Sciatic nerve (tissue), 2 donors: ENCODE results near the gene ABCG2. TPM values are rescaled to one million over a fixed set of nuclear protein-coding genes. Genes with fewer than 3 reads are reported as not detected.
"Not testable (repeated sequence)": the region's sequence is repeated elsewhere in the genome, so short reads cannot be mapped to it uniquely, and the experiment has no call there.

ENCODE experiments used
- ATAC-seq: fragments of 200-7000 bp; cut with Tn5 transposase; one replicate; pipeline ENCODE4 v1.9.1; 2020; ENCODE audit warnings: mild to moderate bottlenecking, moderate library complexity
- DNase-seq: peaks from one replicate; pipeline ENCODE4 v3.0.0-alpha.2; 2020; ENCODE audit warnings: low spot score
- intact Hi-C: fragments of 100-400 bp; cut with DNase I; formaldehyde crosslinking; loops from one replicate; pipeline ENCODE4 v1.14.2; 2022
- total RNA-seq: library from RNA; stranded (reverse); fragmentation: NEBNext Ultra II Directional; extraction: Animal tissue kit (Norgen Biotek cat#: 25700); gene quantifications from one replicate; pipeline ENCODE4 v1.2.1, GENCODE V29; 2021
- donor health status: DM: no; HTN: no; CAD: no.
- donor health status: DM: no; HTN: no; CAD: no.

ABCG2 gene
- total RNA-seq, 1 donor from 2014 or later, result 3.6 TPM

DNA sequence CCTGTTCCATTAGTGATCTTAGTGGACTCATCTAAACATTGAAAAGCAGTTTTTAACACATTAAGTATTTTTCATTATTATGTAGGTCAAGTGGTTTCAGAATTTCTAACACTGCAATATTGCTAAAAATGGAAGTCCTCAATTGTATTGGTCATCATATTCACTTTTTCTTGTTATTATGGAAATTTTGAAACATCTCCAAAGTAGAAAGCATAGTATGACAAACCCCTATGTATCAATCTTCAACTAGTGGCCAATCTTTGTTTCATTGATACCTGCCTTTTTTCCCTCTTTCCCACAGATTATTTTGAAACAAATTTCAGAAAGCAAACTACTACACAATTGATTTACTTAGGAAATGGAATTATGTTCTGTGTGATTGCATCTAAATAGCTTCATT is 14.5 kb upstream of the ABCG2 start:
- ATAC-seq (no peak), DNase-seq (no peak)
- intact Hi-C loops, result no loop called here

- ATAC-seq (no peak), DNase-seq (no peak)
- intact Hi-C loops, result no loop called here
Observed at GRCh38 chr4:88171206-88171605, 12.8 kb upstream of the ABCG2 start.

- no peak for DNase-seq
- intact Hi-C loops, result no loop called here
- ATAC-seq, result no peak
Observed at GRCh38 chr4:88169298-88169697, 10.9 kb upstream of the ABCG2 start.

DNA sequence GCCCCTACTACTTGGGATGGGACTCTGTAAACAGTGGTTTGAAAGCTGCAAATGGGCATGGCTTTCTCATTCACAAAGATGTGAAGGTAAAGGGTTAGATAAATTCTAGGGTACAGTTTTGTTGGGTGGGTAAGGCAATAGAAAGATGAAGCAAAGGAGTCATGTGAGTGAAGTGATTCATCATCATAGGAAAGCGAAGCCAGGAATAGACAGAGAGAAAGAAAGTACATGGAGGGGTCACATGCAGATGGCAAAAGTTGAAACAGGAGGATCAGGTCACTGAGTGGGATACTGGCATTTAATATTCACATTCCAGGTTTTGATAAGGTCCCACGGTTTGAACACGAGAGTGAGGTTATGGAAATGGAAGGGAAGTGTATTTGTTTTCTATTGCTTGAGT is 8.2 kb upstream of the ABCG2 start:
- intact Hi-C loops, result no loop called here
- ATAC-seq (peak; percentile 64), DNase-seq (no peak)

GRCh38 chr4:88163336-88163735 is 4.9 kb upstream of the ABCG2 start:
- intact Hi-C loops, result no loop called here
- no peak for DNase-seq
- peak; percentile 42 for ATAC-seq

GRCh38 chr4:88162626-88163025 is 4.2 kb upstream of the ABCG2 start:
- DNase-seq (no peak), ATAC-seq (no peak)
- intact Hi-C loops, result no loop called here

DNA sequence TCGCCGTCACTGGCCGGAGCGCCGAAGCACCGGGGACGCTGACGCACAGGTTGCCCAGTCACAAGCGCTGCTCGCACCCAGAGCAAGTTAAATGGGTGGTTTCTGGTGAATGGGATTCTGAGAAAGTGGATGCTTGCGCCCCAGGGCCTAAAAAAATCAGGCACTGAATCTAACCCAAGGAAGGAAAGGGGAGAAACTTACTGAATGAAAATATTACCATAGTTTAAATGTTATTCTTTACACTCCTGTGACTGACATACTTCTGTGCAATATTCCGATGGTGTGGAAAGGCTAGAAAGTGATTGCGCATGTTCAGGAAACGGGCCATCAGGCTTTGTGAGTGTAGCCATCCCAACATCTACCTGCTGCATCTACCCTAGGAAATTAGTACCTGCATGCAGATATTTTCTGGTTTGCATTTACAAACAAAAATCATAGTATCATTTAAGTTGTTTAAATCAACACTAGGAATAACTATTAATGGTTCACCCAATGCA is 838 bp upstream of the ABCG2 start:
- ATAC-seq, result peak; percentile 13
- intact Hi-C loops, result no loop called here
- DNase-seq, result no peak

DNA sequence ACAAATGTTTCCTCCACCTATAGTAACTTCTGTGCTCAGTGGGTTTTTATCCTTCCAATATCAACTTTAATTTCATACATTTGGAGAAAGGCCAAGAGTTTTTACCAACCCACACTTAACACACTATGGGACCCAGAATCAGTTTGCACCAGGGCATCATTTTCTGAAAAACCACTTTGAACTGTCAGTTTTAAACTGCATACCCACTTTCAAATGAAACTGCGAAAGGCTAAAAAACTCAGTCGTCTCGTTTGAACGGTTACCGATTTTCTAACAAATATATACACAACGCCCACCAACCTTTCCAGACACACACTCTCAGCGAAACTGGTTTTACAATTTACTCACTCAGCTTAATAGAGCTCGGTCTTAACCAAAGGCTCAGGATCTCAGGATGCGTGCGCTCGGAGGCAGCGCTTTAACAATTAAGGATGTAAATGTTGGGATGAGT is 376 bp downstream of the ABCG2 start:
- intact Hi-C loops, result no loop called here
- DNase-seq (no peak), ATAC-seq (no peak)

DNA sequence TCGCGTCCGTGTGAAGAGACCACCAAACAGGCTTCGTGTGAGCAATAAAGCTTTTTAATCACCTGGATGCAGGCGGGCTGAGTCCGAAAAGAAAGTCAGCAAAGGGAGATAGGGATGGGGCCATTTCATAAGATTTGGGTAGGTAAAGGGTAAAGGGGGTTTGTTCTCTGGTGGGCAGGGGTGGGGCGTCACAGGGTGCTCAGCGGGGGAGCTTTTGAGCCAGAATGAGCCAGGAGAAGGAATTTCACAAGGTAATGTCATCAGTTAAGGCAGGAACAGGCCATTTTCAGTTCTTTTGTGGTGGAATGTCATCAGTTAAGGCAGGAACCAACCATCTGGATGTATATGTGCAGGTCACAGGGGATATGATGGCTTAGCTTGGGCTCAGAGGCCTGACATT is 6.1 kb downstream of the ABCG2 start:
- ATAC-seq, intact Hi-C loops, DNase-seq: not testable (repeated sequence)

DNA sequence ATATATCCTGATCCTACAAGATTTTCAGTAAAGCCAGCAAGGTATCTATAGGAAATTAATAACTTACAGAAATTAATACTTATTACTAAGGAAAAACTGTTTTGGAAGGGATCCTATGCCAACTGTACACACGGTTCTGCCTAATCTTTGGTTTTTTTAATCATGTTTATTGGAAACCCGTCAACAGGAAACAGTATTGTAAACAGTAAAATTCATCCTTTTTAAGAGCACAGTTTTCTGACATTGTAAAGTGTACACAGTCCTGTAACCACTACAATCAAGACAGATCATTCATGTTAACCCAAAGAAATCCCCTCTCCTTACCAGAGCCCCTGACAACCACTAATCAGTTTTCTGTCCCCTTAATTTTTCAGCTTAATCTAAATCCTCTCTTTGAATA is 9.9 kb downstream of the ABCG2 start:
- DNase-seq, result no peak
- intact Hi-C loops, result no loop called here
- ATAC-seq, result no peak

DNA sequence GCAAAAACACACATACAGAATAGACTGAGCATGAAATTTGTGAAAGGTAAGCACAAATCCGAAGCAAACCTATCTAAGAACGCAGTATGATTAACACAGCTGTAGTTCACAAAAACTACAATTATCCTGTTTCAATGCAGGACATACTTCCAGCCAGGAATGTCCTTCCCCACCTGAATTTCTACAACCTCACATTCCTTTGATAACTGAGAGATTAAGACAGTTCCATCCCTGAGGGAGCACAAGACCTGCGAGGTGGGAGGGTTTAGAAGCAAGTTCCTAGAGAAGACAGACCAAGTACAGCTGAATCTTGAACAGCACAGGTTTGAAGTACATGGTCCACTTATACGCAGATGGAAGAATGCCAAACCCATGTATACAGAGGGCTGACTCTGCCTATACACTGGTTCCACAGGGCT is 10.6 kb downstream of the ABCG2 start:
- intact Hi-C loops, result no loop called here
- DNase-seq, result no peak
- no peak for ATAC-seq

DNA sequence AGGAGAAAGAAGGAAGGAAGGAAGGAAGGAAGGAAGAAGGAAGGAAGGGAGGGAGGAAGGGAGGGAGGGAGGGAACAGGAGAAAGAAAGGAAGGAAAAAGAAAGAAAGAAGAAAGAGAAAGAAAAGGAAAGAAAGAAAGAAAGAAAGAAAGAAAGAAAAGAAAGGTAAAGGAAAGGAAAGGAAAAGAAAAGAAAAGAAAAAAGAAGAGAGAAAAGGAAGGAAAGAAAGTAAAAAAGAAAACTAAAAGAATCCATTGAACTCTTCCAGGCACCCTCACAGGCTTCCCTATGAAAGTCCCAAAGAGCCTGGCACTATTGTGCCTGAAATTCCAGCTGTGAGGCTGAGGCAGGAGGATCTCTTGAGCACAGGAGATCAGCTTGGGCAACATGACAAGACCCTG is 11.5 kb downstream of the ABCG2 start:
- intact Hi-C loops, result no loop called here
- DNase-seq, result no peak
- no peak for ATAC-seq

- intact Hi-C loops, result no loop called here
- ATAC-seq, result no peak
- no peak for DNase-seq
Observed at GRCh38 chr4:88144866-88145300, 13.6 kb downstream of the ABCG2 start.

GRCh38 chr4:88144048-88144447 is 14.4 kb downstream of the ABCG2 start:
- ATAC-seq (no peak), DNase-seq (no peak)
- intact Hi-C loops, result no loop called here

DNA sequence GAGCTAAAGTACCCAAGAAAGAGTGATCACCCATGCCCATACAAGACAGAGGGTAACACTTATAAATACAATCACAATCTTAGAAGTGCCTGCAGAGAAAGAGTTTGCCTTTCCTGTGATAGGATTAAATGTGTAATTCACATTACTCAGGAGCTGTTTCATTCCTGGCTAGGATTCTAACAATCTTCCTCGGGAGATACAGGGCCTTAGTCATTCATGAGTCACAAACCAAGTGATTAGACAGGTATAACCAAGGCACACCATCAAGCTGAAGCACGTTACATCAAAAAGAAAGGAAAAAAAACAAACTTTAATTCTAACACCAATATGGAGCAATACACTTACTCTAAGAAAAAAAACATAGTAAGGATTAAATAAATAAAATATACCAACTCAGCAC is 14.9 kb downstream of the ABCG2 start:
- ATAC-seq (no peak), DNase-seq (no peak)
- intact Hi-C loops, result no loop called here

- no peak for DNase-seq
- intact Hi-C loops, result no loop called here
- no peak for ATAC-seq
Observed at GRCh38 chr4:88138561-88138960, 19.9 kb downstream of the ABCG2 start.

DNA sequence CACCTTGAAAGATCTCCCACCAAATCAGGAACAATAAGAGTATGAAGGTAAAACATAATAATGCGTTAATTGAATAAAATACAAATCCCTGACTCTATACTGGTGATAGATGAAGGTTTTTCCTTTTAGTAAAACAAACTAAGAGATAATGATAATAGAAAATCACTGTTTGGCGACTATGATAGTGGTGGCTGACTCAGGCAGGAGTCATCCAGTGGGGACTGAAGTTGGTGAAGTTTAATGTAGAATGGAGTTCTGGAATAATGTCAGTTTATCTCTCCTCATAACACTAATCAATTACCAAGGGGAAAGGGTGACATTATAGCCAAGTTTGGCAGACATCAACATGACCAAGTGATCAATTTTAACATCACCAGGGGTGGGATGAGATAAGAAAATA is 21.3 kb downstream of the ABCG2 start:
- no peak for ATAC-seq

GRCh38 chr4:88136249-88136648 is 22.2 kb downstream of the ABCG2 start:
- intact Hi-C loops, result no loop called here
- DNase-seq (no peak), ATAC-seq (no peak)

More for the DNA sequence above, 21.3 kb downstream of the ABCG2 start:
- no peak for DNase-seq
- intact Hi-C loops, result no loop called here

DNA sequence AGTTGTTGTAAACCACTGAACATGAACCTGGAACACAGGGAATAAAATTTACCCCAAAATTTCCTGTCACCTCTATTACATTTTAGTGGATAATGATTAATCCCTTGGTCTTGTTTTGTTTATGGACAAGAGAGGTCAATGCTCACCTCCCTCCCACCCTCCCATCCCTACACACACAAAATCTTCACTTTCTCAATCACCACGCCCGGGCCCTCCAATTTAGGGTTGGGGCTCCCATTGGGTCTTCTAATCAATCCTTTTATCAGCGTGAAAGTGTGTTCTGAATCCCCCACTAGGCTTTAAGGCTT is 23.1 kb downstream of the ABCG2 start:
- DNase-seq (no peak), ATAC-seq (no peak)
- intact Hi-C loops, result no loop called here

- no peak for DNase-seq
- intact Hi-C loops, result no loop called here
- no peak for ATAC-seq
Observed at GRCh38 chr4:88134536-88135355, 23.7 kb downstream of the ABCG2 start.

- no peak for ATAC-seq
- intact Hi-C loops, result no loop called here
Observed at GRCh38 chr4:88134111-88134510, 24.3 kb downstream of the ABCG2 start.

More at GRCh38 chr4:88134111-88134510, 24.3 kb downstream of the ABCG2 start:
- DNase-seq, result no peak
